Peyer's patch (tissue), 4 donors: Measurements from ENCODE around the gene SPATA12.

Experiments used
- POLR2A ChIP-seq, 2 donors: fragments of 450-650 bp; IDR thresholded peaks; one replicate each; pipeline ENCODE4 v1.5.1; 2017; ENCODE audit warnings: antibody characterized with exemption in 2 of 2, mild to moderate bottlenecking in 2 of 2, moderate library complexity in 2 of 2
- TF ChIP-seq, protein P1 (sequence below), 6 experiments: fragments of 450-650 bp in 4 of 6; fragments of 200-600 bp in 2 of 6; sonication (generic) in 1 of 6; IDR thresholded peaks; one replicate each; pipeline ENCODE4 v1.5.1; 2017 to 2019; ENCODE audit warnings: antibody characterized with exemption in 6 of 6, mild to moderate bottlenecking in 3 of 6, moderate library complexity in 1 of 6

DNA sequence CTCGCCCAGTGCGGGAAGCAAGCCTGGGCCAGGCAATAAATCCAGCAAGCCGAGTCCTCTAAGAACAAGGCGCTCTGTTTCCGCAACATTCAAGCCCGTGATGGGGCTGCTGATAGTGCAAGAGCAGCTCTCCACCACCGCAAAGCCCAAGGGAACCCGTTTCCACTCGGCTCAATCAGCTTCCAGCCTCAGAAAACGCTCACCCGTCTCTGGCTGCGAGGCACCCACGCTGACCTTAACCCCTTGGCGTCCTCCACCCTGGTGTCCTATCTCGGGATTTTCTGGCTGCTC is 17.8 kb downstream of the SPATA12 start:
- TF ChIP-seq, protein P1, sequence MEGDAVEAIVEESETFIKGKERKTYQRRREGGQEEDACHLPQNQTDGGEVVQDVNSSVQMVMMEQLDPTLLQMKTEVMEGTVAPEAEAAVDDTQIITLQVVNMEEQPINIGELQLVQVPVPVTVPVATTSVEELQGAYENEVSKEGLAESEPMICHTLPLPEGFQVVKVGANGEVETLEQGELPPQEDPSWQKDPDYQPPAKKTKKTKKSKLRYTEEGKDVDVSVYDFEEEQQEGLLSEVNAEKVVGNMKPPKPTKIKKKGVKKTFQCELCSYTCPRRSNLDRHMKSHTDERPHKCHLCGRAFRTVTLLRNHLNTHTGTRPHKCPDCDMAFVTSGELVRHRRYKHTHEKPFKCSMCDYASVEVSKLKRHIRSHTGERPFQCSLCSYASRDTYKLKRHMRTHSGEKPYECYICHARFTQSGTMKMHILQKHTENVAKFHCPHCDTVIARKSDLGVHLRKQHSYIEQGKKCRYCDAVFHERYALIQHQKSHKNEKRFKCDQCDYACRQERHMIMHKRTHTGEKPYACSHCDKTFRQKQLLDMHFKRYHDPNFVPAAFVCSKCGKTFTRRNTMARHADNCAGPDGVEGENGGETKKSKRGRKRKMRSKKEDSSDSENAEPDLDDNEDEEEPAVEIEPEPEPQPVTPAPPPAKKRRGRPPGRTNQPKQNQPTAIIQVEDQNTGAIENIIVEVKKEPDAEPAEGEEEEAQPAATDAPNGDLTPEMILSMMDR (IDR thresholded peaks at IDR 0.05): no peak
- TF ChIP-seq POLR2A (IDR thresholded peaks at IDR 0.05): no peak
